Testis (tissue), 3 donors: ENCODE measurements around the gene SCAPER. TPM values are rescaled to one million over a fixed set of nuclear protein-coding genes. Genes with fewer than 3 reads are reported as not detected.

ENCODE experiments used
- DNase-seq: peaks from one replicate; pipeline ENCODE4 v3.0.0-alpha.2; 2019
- H3K27ac ChIP-seq, 2 donors: fragments of 200-600 bp; sonication (generic); one replicate each; pipeline ENCODE4 v1.5.1; 2019
- H3K27me3 ChIP-seq: fragments of 200-600 bp; sonication (generic); one replicate; pipeline ENCODE4 v1.5.1; 2019
- H3K36me3 ChIP-seq: fragments of 200-600 bp; sonication (generic); one replicate; pipeline ENCODE4 v1.5.1; 2017; ENCODE audit warnings: low read depth; ENCODE audit errors: missing control alignments
- H3K4me1 ChIP-seq: fragments of 200-600 bp; sonication (generic); one replicate; pipeline ENCODE4 v1.5.1; 2019
- H3K4me3 ChIP-seq, 2 donors: fragments of 200-600 bp; sonication (generic); one replicate each; pipeline ENCODE4 v1.5.1; 2017 to 2019
- H3K9me3 ChIP-seq: fragments of 200-600 bp; sonication (generic); one replicate; pipeline ENCODE4 v1.5.1; 2017
- POLR2A ChIP-seq: fragments of 450-650 bp; IDR thresholded peaks from one replicate; pipeline ENCODE4 v1.6.1; 2017; ENCODE audit warnings: antibody characterized with exemption, mild to moderate bottlenecking, moderate library complexity
- WGBS, 2 donors: methylation state at CpG; one replicate each; pipeline ENCODE4 v1.1.5; 2018; 5-methylcytosine and 5-hydroxymethylcytosine counted together
- intact Hi-C: fragments of 100-400 bp; cut with DNase I; formaldehyde crosslinking; loops from one replicate; pipeline ENCODE4 v1.15.1; 2023; ENCODE audit warnings: low total_unique reads
- polyA plus RNA-seq: library from polyadenylated mRNA; stranded (reverse); fragments of 350-450 nt; fragmentation: Illumina TruSeq; extraction: RNeasy Lipid Tissue Mini Kit (QIAGEN cat#74804); gene quantifications from one replicate; pipeline ENCODE4 v1.2.3, GENCODE V29; 2014; ENCODE audit warnings: low read depth, low replicate concordance; ENCODE audit not compliant: insufficient read depth
- total RNA-seq, 2 donors: library from RNA; depleted of rRNA; stranded (reverse); fragments of >200 nt; gene quantifications; one replicate each; pipeline ENCODE4 v1.2.3, GENCODE V29; 2016
- TF ChIP-seq, protein P1 (sequence below), 3 experiments: fragments of 450-650 bp in 2 of 3; fragments of 200-600 bp in 1 of 3; sonication (generic) in 1 of 3; IDR thresholded peaks; one replicate each; pipeline ENCODE4 v1.5.1; 2016 to 2019; ENCODE audit warnings: antibody characterized with exemption in 3 of 3, mild to moderate bottlenecking in 2 of 3, moderate library complexity in 1 of 3

Gene SCAPER
- total and polyA plus RNA-seq, 3 donors from 2014 or later, result 43.7 to 60.7 (median 54.8) TPM

DNA sequence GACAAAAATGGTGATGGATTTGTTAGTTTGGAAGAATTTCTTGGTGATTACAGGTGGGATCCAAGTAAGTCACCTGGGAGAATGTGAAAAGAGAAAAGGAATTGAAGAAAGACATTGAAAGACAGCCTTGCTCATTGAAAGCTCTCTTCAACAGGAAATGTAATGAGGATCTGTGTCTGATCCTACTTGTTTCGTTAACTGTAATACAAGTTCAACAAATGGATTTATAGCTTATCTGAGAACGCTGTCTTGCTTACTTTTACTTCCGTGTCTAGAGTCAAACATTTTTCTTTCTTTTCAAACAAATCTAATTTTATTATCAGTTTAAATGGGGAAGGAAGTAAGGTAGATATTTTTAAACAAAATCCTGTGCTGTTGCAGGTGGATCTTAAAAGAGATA, 42.3 kb upstream of the SCAPER start:
- H3K4me1 ChIP-seq, result no peaks in the 10 kb centered on the region
- H3K27me3 ChIP-seq, result no peaks in the 10 kb centered on the region
- no peak overlapping the region for H3K27ac ChIP-seq
- H3K36me3 ChIP-seq, result no peaks in the 10 kb centered on the region
- TF ChIP-seq POLR2A, result no peak
- TF ChIP-seq, protein P1, sequence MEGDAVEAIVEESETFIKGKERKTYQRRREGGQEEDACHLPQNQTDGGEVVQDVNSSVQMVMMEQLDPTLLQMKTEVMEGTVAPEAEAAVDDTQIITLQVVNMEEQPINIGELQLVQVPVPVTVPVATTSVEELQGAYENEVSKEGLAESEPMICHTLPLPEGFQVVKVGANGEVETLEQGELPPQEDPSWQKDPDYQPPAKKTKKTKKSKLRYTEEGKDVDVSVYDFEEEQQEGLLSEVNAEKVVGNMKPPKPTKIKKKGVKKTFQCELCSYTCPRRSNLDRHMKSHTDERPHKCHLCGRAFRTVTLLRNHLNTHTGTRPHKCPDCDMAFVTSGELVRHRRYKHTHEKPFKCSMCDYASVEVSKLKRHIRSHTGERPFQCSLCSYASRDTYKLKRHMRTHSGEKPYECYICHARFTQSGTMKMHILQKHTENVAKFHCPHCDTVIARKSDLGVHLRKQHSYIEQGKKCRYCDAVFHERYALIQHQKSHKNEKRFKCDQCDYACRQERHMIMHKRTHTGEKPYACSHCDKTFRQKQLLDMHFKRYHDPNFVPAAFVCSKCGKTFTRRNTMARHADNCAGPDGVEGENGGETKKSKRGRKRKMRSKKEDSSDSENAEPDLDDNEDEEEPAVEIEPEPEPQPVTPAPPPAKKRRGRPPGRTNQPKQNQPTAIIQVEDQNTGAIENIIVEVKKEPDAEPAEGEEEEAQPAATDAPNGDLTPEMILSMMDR (IDR thresholded peaks at IDR 0.05), result no peak
- no peak overlapping the region for H3K4me3 ChIP-seq
- WGBS, 2 donors, result 85 to 93% methylated on average over 3 of the region's 3 CpGs
- H3K9me3 ChIP-seq, result no peaks in the 10 kb centered on the region
- no peak for DNase-seq
- intact Hi-C loops, result no loop called here

DNA sequence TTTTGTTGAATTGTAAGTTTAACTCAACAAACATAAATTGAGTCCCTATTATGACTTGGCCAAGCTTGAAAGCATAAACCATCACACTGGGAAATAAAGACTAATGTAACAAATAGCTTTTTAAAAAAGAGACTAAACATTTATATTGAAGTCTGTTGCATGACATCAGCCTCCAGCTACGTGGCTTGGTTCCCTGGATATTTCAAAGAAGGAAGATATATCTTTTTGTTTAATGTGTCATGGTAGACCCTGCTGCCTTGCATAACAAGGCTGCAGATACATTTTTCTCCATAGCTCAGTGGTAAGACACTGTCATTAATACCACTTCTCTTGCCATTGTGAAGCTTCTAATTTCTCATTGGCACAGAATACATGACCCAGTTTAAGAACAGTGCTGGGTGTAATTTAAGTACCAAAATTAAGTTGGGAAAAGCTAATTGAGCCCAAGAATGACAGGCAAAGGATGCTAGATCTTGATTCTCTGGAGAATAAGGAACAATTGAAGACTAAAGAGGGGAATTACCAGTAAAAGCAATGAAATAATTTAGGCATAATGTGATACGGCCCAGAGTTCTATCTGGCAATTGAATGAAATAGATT, 40.5 kb upstream of the SCAPER start:
- DNase-seq, result no peak
- intact Hi-C loops, result no loop called here
- TF ChIP-seq POLR2A, result no peak
- TF ChIP-seq, protein P1 (IDR thresholded peaks at IDR 0.05), result no peak
- H3K4me3 ChIP-seq, result no peak overlapping the region
- no peaks in the 10 kb centered on the region for H3K4me1 ChIP-seq
- no peak overlapping the region for H3K27ac ChIP-seq
- WGBS, 2 donors, result 91 to 93% methylated on average over 2 of the region's 2 CpGs
- no peaks in the 10 kb centered on the region for H3K36me3 ChIP-seq
- H3K27me3 ChIP-seq, result no peaks in the 10 kb centered on the region
- H3K9me3 ChIP-seq, result no peaks in the 10 kb centered on the region

DNA sequence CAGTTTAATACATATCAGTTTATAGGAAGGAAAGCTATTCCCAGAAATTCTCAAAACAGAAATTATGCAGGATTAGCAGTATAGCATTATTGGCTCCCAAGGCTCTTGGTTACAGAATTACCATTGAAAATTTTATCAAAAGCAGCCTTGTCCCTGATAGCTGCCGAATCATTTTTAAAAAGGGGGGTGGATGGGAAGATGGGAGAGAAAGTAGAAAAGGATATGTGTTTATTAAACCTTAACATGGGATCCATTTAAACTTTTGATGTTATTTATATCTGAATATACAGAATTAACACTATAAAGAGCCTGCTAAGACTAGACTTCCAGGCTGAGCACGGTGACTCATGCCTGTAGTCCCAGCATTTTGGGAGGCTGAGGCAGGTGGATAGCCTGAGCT, 37.2 kb upstream of the SCAPER start:
- 82 to 91% methylated on average over 2 of the region's 2 CpGs for WGBS, 2 donors
- H3K27ac ChIP-seq, result no peak overlapping the region
- no peak for TF ChIP-seq POLR2A
- TF ChIP-seq, protein P1 (IDR thresholded peaks at IDR 0.05), result no peak
- no peaks in the 10 kb centered on the region for H3K36me3 ChIP-seq
- DNase-seq, result no peak
- no peaks in the 10 kb centered on the region for H3K27me3 ChIP-seq
- intact Hi-C loops, result no loop called here
- no peaks in the 10 kb centered on the region for H3K4me1 ChIP-seq
- no peaks in the 10 kb centered on the region for H3K9me3 ChIP-seq
- H3K4me3 ChIP-seq, result no peak overlapping the region

DNA sequence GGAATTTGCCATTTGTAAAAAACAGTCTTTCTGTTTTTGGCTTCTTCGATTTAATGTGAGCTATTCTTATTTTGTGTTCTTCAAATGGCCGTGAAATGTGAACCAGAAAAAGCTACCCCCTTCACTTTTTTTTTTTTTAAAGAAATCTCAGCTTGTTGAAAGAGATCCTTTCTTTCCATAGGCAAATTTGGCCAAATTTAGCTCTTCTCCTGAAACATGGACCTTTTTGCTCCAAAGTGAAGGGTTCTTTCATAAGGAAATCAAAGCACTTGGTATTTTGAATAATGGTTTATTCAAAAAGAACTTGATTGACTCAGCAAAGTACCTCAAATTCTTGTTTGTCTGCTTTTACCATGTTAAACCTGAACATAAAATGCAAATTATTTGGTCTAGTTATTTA, 36.5 kb upstream of the SCAPER start:
- DNase-seq, result no peak
- H3K9me3 ChIP-seq, result no peaks in the 10 kb centered on the region
- H3K27me3 ChIP-seq, result no peaks in the 10 kb centered on the region
- H3K36me3 ChIP-seq, result no peaks in the 10 kb centered on the region
- H3K4me1 ChIP-seq, result no peaks in the 10 kb centered on the region
- intact Hi-C loops, result no loop called here
- H3K4me3 ChIP-seq, result no peak overlapping the region
- no peak overlapping the region for H3K27ac ChIP-seq
- no peak for TF ChIP-seq POLR2A
- TF ChIP-seq, protein P1 (IDR thresholded peaks at IDR 0.05), result no peak
- 78 to 80% methylated on average over 2 of the region's 2 CpGs for WGBS, 2 donors

DNA sequence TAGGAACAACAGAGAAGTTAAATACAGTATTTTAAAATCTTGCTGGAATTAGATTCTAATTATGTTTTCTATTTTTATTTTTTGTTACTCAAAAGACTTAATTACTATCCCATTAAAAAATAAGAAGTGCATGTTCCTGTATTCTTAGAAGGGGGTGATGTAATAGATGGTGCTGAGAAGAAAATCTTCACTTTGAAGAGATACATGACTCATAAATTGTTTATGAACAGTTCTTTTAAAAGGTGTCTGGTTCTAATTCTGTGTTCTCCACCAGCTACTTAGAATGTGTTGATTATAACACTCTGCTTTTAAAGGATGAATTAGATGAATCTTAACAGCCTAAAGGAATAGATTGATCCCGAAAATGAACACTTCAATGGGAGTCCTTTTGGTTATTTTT, 34.6 kb upstream of the SCAPER start:
- Histone ChIP-seq H3K9me3 (no peaks in the 10 kb centered on the region), H3K36me3 (no peaks in the 10 kb centered on the region), H3K27ac (no peak overlapping the region), H3K4me1 (no peaks in the 10 kb centered on the region), H3K27me3 (no peaks in the 10 kb centered on the region), H3K4me3 (no peak overlapping the region)
- WGBS, 2 donors, result 0 to 5% methylated on average over 1 of the region's 1 CpG
- TF ChIP-seq, protein P1 (IDR thresholded peaks at IDR 0.05), result no peak
- TF ChIP-seq POLR2A, result no peak
- DNase-seq, result no peak
- intact Hi-C loops, result no loop called here
